GM21390 (cell line): Measurements from ENCODE around the gene TSNAXIP1.
A peak's percentile ranks its signal among the peaks of the same experiment; 100 is the strongest.

ENCODE experiments used
- ATAC-seq: cut with Tn5 transposase; IDR thresholded peaks from one replicate; pipeline ENCODE4 v1.9.1; 2021; ENCODE audit not compliant: unreplicated experiment

Gene TSNAXIP1

GRCh38 chr16:67806428-67807147, at the start of gene TSNAXIP1, which contains the start of gene RANBP10:
TSNAXIP1 (plus strand) TSS chr16:67806889; CDS start chr16:67807150, 261 bp downstream.
RANBP10 (minus strand) TSS chr16:67806560; CDS start chr16:67806536, 24 bp downstream.
- peak; percentile 92 for ATAC-seq

- ATAC-seq: no peak
These were observed 48.7 kb upstream of the TSNAXIP1 start for GRCh38 chr16:67758006-67758405.

GRCh38 chr16:67758966-67759365, 47.7 kb upstream of the TSNAXIP1 start:
- no peak for ATAC-seq

- ATAC-seq: no peak
These were observed 46.3 kb upstream of the TSNAXIP1 start for GRCh38 chr16:67760206-67760955.

GRCh38 chr16:67760956-67761230, 45.8 kb upstream of the TSNAXIP1 start:
- no peak for ATAC-seq

GRCh38 chr16:67761924-67762323, 44.8 kb upstream of the TSNAXIP1 start:
- no peak for ATAC-seq

- ATAC-seq: no peak
These were observed 44.3 kb upstream of the TSNAXIP1 start for GRCh38 chr16:67762385-67762784.

GRCh38 chr16:67763066-67763465, 43.6 kb upstream of the TSNAXIP1 start:
- ATAC-seq: no peak

- ATAC-seq: no peak
These were observed 42.5 kb upstream of the TSNAXIP1 start for GRCh38 chr16:67764158-67764667.

GRCh38 chr16:67766291-67766690, 40.4 kb upstream of the TSNAXIP1 start:
- no peak for ATAC-seq

- no peak for ATAC-seq
These were observed 38.7 kb upstream of the TSNAXIP1 start for GRCh38 chr16:67767953-67768352.

- no peak for ATAC-seq
These were observed 36.2 kb upstream of the TSNAXIP1 start for GRCh38 chr16:67770346-67770991.

- no peak for ATAC-seq
These were observed 33.6 kb upstream of the TSNAXIP1 start for GRCh38 chr16:67773099-67773498.

- ATAC-seq: no peak
These were observed 32.9 kb upstream of the TSNAXIP1 start for GRCh38 chr16:67773569-67774456.

- ATAC-seq: no peak
These were observed 32.2 kb upstream of the TSNAXIP1 start for GRCh38 chr16:67774457-67774853.

GRCh38 chr16:67775273-67775672, 31.4 kb upstream of the TSNAXIP1 start:
- no peak for ATAC-seq

- no peak for ATAC-seq
These were observed 27.3 kb upstream of the TSNAXIP1 start for GRCh38 chr16:67779256-67780014.

- ATAC-seq: no peak
These were observed 25.7 kb upstream of the TSNAXIP1 start for GRCh38 chr16:67780847-67781564.

GRCh38 chr16:67781565-67781921, 25.1 kb upstream of the TSNAXIP1 start:
- no peak for ATAC-seq
